HepG2 (cell line): ENCODE measurements around the gene HSD17B8. TPM values are rescaled to one million over a fixed set of nuclear protein-coding genes. Genes with fewer than 3 reads are reported as not detected.

Experiments used
- ERF ChIP-seq: IDR thresholded peaks from 2 replicates; pipeline ENCODE4 v1.6.1; 2018; ENCODE audit warnings: missing biosample characterization, missing genetic modification reagents
- FOXM1 ChIP-seq: sonication (generic); formaldehyde crosslinking; IDR thresholded peaks from 2 replicates; pipeline ENCODE4 v1.5.0; 2020; ENCODE audit warnings: missing genetic modification reagents
- NCOA2 ChIP-seq: sonication (generic); formaldehyde crosslinking; IDR thresholded peaks from 2 replicates; pipeline ENCODE4 v1.8.0; 2022; ENCODE audit warnings: inconsistent platforms
- PAWR ChIP-seq: sonication (generic); formaldehyde crosslinking; IDR thresholded peaks from 2 replicates; pipeline ENCODE4 v1.4.0; 2020; ENCODE audit warnings: missing genetic modification reagents, mild to moderate bottlenecking, borderline replicate concordance
- PBX2 ChIP-seq: IDR thresholded peaks from 2 replicates; pipeline ENCODE4 v1.6.1; 2016; ENCODE audit warnings: control low read depth
- PHF5A ChIP-seq: IDR thresholded peaks from one replicate; pipeline ENCODE4 v1.6.1; 2018; ENCODE audit warnings: low read depth, missing genetic modification reagents; ENCODE audit not compliant: unreplicated experiment
- ZNF331 ChIP-seq: sonication (generic); formaldehyde crosslinking; IDR thresholded peaks from 2 replicates; pipeline ENCODE4 v1.4.0; 2020; ENCODE audit warnings: missing genetic modification reagents
- ZNF343 ChIP-seq: sonication (generic); formaldehyde crosslinking; IDR thresholded peaks from 2 replicates; pipeline ENCODE4 v1.4.0; 2020; ENCODE audit warnings: mild to moderate bottlenecking, missing genetic modification reagents
- ZNF639 ChIP-seq: conservative IDR thresholded peaks from 2 replicates; pipeline ENCODE4 v1.6.1; 2018; ENCODE audit warnings: missing genetic modification reagents
- polyA plus RNA-seq, 8 experiments: library from polyadenylated mRNA; depleted of rRNA in 3 of 8; stranded (reverse) in 7 of 8; unstranded in 1 of 8; fragments of >200 nt; fragmentation: Illumina TruSeq in 4 of 8; extraction: Trizol in 4 of 8; gene quantifications; 2 replicates each; pipeline versions ENCODE4 v1.2.1 to v1.2.3, GENCODE V29; 2011 to 2016; ENCODE audit warnings: low read depth in 4 of 8, missing spikeins in 1 of 8, mixed read lengths in 1 of 8; ENCODE audit not compliant: insufficient read depth in 1 of 8
- total RNA-seq, 5 experiments: library from RNA; depleted of rRNA; stranded (reverse); fragments of >200 nt; fragmentation: Illumina TruSeq; extraction: Trizol; gene quantifications; 2 replicates each; pipeline ENCODE4 v1.2.3, GENCODE V29; 2016; ENCODE audit warnings: low read depth in 1 of 5
- TF ChIP-seq, protein P1 (sequence below): sonication (generic); formaldehyde crosslinking; IDR thresholded peaks from 2 replicates; pipeline ENCODE4 v1.5.0; 2020; ENCODE audit warnings: mild to moderate bottlenecking, missing genetic modification reagents, borderline replicate concordance
- TF ChIP-seq, protein P2 (sequence below): IDR thresholded peaks from 2 replicates; pipeline ENCODE4 v1.6.1; 2016; ENCODE audit warnings: missing compliant biosample characterization, missing genetic modification reagents, borderline replicate concordance
- TF ChIP-seq, protein P3 (sequence below): sonication (generic); formaldehyde crosslinking; IDR thresholded peaks from 2 replicates; pipeline ENCODE4 v1.4.0; 2020; ENCODE audit warnings: missing genetic modification reagents, mild to moderate bottlenecking, borderline replicate concordance

Gene HSD17B8
- total and polyA plus RNA-seq, 2 of the 13 experiments (the other 11 are each of a cell fraction or from before 2014, with no cell fraction given), result 12.6 to 20.1 TPM

GRCh38 chr6:33200219-33201146 is 4.0 kb upstream of the HSD17B8 start, which contains the start of the genes RXRB and SLC39A7 (continued):
- TF ChIP-seq, protein P1, sequence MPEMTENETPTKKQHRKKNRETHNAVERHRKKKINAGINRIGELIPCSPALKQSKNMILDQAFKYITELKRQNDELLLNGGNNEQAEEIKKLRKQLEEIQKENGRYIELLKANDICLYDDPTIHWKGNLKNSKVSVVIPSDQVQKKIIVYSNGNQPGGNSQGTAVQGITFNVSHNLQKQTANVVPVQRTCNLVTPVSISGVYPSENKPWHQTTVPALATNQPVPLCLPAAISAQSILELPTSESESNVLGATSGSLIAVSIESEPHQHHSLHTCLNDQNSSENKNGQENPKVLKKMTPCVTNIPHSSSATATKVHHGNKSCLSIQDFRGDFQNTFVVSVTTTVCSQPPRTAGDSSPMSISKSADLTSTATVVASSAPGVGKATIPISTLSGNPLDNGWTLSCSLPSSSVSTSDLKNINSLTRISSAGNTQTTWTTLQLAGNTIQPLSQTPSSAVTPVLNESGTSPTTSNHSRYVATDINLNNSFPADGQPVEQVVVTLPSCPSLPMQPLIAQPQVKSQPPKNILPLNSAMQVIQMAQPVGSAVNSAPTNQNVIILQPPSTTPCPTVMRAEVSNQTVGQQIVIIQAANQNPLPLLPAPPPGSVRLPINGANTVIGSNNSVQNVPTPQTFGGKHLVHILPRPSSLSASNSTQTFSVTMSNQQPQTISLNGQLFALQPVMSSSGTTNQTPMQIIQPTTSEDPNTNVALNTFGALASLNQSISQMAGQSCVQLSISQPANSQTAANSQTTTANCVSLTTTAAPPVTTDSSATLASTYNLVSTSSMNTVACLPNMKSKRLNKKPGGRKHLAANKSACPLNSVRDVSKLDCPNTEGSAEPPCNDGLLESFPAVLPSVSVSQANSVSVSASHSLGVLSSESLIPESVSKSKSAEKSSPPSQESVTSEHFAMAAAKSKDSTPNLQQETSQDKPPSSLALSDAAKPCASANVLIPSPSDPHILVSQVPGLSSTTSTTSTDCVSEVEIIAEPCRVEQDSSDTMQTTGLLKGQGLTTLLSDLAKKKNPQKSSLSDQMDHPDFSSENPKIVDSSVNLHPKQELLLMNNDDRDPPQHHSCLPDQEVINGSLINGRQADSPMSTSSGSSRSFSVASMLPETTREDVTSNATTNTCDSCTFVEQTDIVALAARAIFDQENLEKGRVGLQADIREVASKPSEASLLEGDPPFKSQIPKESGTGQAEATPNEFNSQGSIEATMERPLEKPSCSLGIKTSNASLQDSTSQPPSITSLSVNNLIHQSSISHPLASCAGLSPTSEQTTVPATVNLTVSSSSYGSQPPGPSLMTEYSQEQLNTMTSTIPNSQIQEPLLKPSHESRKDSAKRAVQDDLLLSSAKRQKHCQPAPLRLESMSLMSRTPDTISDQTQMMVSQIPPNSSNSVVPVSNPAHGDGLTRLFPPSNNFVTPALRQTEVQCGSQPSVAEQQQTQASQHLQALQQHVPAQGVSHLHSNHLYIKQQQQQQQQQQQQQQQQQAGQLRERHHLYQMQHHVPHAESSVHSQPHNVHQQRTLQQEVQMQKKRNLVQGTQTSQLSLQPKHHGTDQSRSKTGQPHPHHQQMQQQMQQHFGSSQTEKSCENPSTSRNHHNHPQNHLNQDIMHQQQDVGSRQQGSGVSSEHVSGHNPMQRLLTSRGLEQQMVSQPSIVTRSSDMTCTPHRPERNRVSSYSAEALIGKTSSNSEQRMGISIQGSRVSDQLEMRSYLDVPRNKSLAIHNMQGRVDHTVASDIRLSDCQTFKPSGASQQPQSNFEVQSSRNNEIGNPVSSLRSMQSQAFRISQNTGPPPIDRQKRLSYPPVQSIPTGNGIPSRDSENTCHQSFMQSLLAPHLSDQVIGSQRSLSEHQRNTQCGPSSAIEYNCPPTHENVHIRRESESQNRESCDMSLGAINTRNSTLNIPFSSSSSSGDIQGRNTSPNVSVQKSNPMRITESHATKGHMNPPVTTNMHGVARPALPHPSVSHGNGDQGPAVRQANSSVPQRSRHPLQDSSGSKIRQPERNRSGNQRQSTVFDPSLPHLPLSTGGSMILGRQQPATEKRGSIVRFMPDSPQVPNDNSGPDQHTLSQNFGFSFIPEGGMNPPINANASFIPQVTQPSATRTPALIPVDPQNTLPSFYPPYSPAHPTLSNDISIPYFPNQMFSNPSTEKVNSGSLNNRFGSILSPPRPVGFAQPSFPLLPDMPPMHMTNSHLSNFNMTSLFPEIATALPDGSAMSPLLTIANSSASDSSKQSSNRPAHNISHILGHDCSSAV (CRISPR knock-in tag), result peak; percentile 95; the same call in 1 of the 2 replicates
- peak; percentile 87 for TF ChIP-seq ERF
- TF ChIP-seq ZNF639 (CRISPR knock-in tag), result peak; percentile 100
- 0 out of 2 replicates have a peak, but pooled peaks have one; percentile 73 for TF ChIP-seq ZNF343 (CRISPR knock-in tag)
- TF ChIP-seq FOXM1, result no peak
- peak; percentile 50 for TF ChIP-seq ZNF331 (CRISPR knock-in tag)
- TF ChIP-seq PHF5A, result peak; percentile 71
- TF ChIP-seq, protein P2, sequence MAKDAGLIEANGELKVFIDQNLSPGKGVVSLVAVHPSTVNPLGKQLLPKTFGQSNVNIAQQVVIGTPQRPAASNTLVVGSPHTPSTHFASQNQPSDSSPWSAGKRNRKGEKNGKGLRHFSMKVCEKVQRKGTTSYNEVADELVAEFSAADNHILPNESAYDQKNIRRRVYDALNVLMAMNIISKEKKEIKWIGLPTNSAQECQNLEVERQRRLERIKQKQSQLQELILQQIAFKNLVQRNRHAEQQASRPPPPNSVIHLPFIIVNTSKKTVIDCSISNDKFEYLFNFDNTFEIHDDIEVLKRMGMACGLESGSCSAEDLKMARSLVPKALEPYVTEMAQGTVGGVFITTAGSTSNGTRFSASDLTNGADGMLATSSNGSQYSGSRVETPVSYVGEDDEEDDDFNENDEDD (CRISPR knock-in tag), result peak; percentile 57; the same call in 1 of the 2 replicates
- no peak for TF ChIP-seq PBX2 (CRISPR knock-in tag)
- no peak for TF ChIP-seq PAWR
- TF ChIP-seq, protein P3, sequence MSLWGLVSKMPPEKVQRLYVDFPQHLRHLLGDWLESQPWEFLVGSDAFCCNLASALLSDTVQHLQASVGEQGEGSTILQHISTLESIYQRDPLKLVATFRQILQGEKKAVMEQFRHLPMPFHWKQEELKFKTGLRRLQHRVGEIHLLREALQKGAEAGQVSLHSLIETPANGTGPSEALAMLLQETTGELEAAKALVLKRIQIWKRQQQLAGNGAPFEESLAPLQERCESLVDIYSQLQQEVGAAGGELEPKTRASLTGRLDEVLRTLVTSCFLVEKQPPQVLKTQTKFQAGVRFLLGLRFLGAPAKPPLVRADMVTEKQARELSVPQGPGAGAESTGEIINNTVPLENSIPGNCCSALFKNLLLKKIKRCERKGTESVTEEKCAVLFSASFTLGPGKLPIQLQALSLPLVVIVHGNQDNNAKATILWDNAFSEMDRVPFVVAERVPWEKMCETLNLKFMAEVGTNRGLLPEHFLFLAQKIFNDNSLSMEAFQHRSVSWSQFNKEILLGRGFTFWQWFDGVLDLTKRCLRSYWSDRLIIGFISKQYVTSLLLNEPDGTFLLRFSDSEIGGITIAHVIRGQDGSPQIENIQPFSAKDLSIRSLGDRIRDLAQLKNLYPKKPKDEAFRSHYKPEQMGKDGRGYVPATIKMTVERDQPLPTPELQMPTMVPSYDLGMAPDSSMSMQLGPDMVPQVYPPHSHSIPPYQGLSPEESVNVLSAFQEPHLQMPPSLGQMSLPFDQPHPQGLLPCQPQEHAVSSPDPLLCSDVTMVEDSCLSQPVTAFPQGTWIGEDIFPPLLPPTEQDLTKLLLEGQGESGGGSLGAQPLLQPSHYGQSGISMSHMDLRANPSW (CRISPR knock-in tag), result peak; percentile 81; the same call in 1 of the 2 replicates
- TF ChIP-seq NCOA2, result 0 out of 2 replicates have a peak, but pooled peaks have one; percentile 38
